Measurements from ENCODE around the gene RBM20. TPM values are rescaled to one million over a fixed set of nuclear protein-coding genes. Genes with fewer than 3 reads are reported as not detected.

The RBM20 gene
- total and polyA plus RNA-seq, 10 of the 15 experiments (the other 5 are each of a cell fraction or from before 2014, with no cell fraction given): 0.04 to 0.26 (median 0.15) TPM

GRCh38 chr10:110852947-110853346 is 208.8 kb downstream of the RBM20 start:
- H3K9ac ChIP-seq (ENCODE audit: control insufficient read depth, insufficient read depth, low read length): no peak overlapping the region
- no peaks in the 10 kb centered on the region for H4K20me1 ChIP-seq (ENCODE audit: control insufficient read depth, insufficient read depth)
- H3K27me3 ChIP-seq (replicated peaks in 1 of 2; ENCODE audit: control insufficient read depth in 2 of 2, insufficient read depth in 2 of 2, low read length in 1 of 2): no peaks in the 10 kb centered on the region
- ChIA-PET SMC1A (ENCODE audit: uncharacterized antibody, unreplicated experiment) (interaction anchor here (1.0 to 6.2 kb wide), 11 partner anchors 8 to 109 kb away, joined by 3 to 86 read pairs (median 7); partner anchors contain the start of gene PDCD4), CTCF (interaction anchor here (0.7 to 4.1 kb wide), 10 partner anchors 9 to 49 kb away, joined by 3 to 27 read pairs (median 5); partner anchors contain the start of gene PDCD4), POLR2A (interaction anchor here (1.3 to 6.2 kb wide), 9 partner anchors 8 to 49 kb away, joined by 3 to 43 read pairs (median 8); partner anchors contain the start of gene PDCD4), RAD21 (ENCODE audit: unreplicated experiment) (interaction anchor here (1.1 to 5.9 kb wide), 10 partner anchors 8 to 66 kb away, joined by 3 to 50 read pairs (median 7); partner anchors contain the start of genes BBIP1 and PDCD4)
- FAIRE-seq (no peak), ATAC-seq (no peak), DNase-seq (ENCODE audit: low read depth, low spot score) (no peak)
- peak overlapping the region; percentile 39 for H3K27ac ChIP-seq (ENCODE audit: control insufficient read depth, insufficient read depth)
- H3K4me3 ChIP-seq: no peak overlapping the region
- TF ChIP-seq RB1 (IDR thresholded peaks at IDR 0.05; ENCODE audit: borderline replicate concordance): no peak
- TF ChIP-seq CEBPB (IDR thresholded peaks at IDR 0.05; ENCODE audit: borderline replicate concordance in 1 of 2, low read depth in 2 of 2, low read length in 2 of 2): no peak
- TF ChIP-seq TAF1 (IDR thresholded peaks at IDR 0.05; ENCODE audit: borderline replicate concordance, low read depth, low read length): no peak
- WGBS (ENCODE audit: insufficient coverage, insufficient replicate concordance, low lambda C conversion rate, missing lambda C conversion rate): 91% methylated on average over 4 of the region's 4 CpGs
- H3K36me3 ChIP-seq (ENCODE audit: control insufficient read depth in 2 of 2, insufficient read depth in 2 of 2, low read length in 1 of 2): no peaks in the 10 kb centered on the region
- in situ Hi-C loops (cut with MboI): no loop called here
- peaks cover 2% of the 10 kb centered on the region; the same call in 1 of the 3 replicates for H3K9me3 ChIP-seq (replicated peaks; ENCODE audit: control insufficient read depth, insufficient read depth, low read length)
- peak overlapping the region; percentile 49 for H3K4me2 ChIP-seq (ENCODE audit: control insufficient read depth, insufficient read depth)
- intact Hi-C loops (cut with micrococcal nuclease; ENCODE audit: unreplicated experiment): no loop called here
- H3K4me1 ChIP-seq (ENCODE audit: control insufficient read depth, insufficient read depth, low read length): peaks cover 58% of the 10 kb centered on the region
- peak overlapping the region; percentile 56 for H2AFZ ChIP-seq (ENCODE audit: control insufficient read depth, low read depth, low read length)
- H3K79me2 ChIP-seq (ENCODE audit: control insufficient read depth, insufficient read depth, low read length): no peaks in the 10 kb centered on the region
- BruUV-seq (replicated peaks): no TSS peak

GRCh38 chr10:110853921-110854605 is 209.9 kb downstream of the RBM20 start:
- RAD21 ChIA-PET (ENCODE audit: unreplicated experiment): interaction anchor here (1.7 to 5.9 kb wide), 4 partner anchors 11 to 51 kb away, joined by 8 to 50 read pairs (median 45); no protein-coding TSS in a partner anchor
- Histone ChIP-seq H3K79me2 (ENCODE audit: control insufficient read depth, insufficient read depth, low read length) (no peaks in the 10 kb centered on the region; the same call in 1 of the 2 replicates), H2AFZ (ENCODE audit: control insufficient read depth, low read depth, low read length) (no peak overlapping the region), H3K9ac (ENCODE audit: control insufficient read depth, insufficient read depth, low read length) (no peak overlapping the region), H3K27ac (ENCODE audit: control insufficient read depth, insufficient read depth) (no peak overlapping the region), H3K4me2 (ENCODE audit: control insufficient read depth, insufficient read depth) (no peak overlapping the region), H3K27me3 (replicated peaks in 1 of 2; ENCODE audit: control insufficient read depth in 2 of 2, insufficient read depth in 2 of 2, low read length in 1 of 2) (no peaks in the 10 kb centered on the region), H3K4me3 (no peak overlapping the region), H3K9me3 (replicated peaks; ENCODE audit: control insufficient read depth, insufficient read depth, low read length) (peaks cover 2% of the 10 kb centered on the region; the same call in 1 of the 3 replicates), H3K4me1 (ENCODE audit: control insufficient read depth, insufficient read depth, low read length) (peaks cover 67% of the 10 kb centered on the region), H4K20me1 (ENCODE audit: control insufficient read depth, insufficient read depth) (no peaks in the 10 kb centered on the region), H3K36me3 (ENCODE audit: control insufficient read depth in 2 of 2, insufficient read depth in 2 of 2, low read length in 1 of 2) (no peaks in the 10 kb centered on the region)
- TF ChIP-seq CHD4 (IDR thresholded peaks at IDR 0.05): no peak
- ATAC-seq (no peak), FAIRE-seq (peak; percentile 35), DNase-seq (ENCODE audit: low read depth, low spot score) (no peak)
- POLR2A ChIA-PET: interaction anchor here (0.5 to 6.2 kb wide), 6 partner anchors 10 to 286 kb away, joined by 3 to 40 read pairs (median 8); no protein-coding TSS in a partner anchor
- BruUV-seq (replicated peaks): no TSS peak
- SMC1A ChIA-PET (ENCODE audit: uncharacterized antibody, unreplicated experiment): interaction anchor here (0.9 to 6.2 kb wide), 9 partner anchors 7 to 110 kb away, joined by 3 to 86 read pairs (median 4); no protein-coding TSS in a partner anchor
- in situ Hi-C loops (cut with MboI): no loop called here
- CTCF ChIA-PET: interaction anchor here (0.7 to 4.1 kb wide), 5 partner anchors 8 to 50 kb away, joined by 3 to 27 read pairs (median 6); no protein-coding TSS in a partner anchor
- intact Hi-C loops (cut with micrococcal nuclease; ENCODE audit: unreplicated experiment): no loop called here

Measured in GM12878 (cell line).